ENCODE data around the gene SLC4A1AP.

Gene SLC4A1AP

DNA sequence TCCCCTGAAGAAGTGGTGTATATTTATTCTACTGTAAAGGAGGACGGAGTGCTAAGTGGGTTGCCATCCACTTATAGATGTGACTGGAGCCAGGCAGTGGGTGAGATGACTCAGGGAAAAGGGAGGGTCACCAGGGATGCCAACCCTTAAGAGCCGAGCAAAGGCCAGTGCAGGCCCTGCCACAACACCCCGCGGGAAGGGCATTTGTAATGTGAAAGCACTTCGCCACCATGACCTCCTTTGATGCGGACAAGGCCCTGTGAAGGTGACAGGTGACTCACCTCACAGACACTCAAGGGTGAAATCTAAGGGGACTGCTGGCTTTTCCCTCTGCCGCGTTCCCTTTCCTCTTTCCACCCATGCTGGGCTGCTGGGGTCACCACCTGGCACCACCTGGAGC lies 57.6 kb downstream of the SLC4A1AP start:
- DNase-seq: no peak

DNA sequence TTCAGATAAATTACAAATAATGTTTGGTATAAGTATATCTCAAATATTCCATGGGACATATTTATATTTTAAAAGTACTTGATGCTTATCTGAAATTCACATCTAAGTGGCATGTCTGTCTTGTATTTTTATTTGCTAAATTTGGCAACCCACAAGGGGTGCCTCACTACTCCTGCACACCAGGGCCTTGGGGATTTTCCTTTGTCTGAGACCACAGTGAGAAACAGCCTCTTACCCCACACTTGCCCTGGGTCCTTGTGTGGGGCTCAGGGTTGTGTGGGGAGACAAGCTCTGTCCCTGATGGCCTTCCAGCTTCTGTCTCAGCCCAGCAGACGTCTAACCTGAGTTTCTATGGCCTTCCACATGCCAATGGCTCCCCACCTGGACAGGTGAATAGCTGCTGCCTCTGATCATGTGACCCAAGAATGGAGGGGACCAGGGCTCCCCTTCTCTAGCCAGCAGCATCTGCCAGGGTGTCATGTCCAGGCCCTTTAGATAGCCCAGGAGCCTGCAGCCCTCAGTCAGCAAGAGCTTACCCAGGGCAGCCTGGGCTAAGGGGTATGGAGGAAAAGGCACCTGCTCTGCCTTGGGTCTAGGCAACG lies 58.3 kb downstream of the SLC4A1AP start:
- no peak for DNase-seq

DNA sequence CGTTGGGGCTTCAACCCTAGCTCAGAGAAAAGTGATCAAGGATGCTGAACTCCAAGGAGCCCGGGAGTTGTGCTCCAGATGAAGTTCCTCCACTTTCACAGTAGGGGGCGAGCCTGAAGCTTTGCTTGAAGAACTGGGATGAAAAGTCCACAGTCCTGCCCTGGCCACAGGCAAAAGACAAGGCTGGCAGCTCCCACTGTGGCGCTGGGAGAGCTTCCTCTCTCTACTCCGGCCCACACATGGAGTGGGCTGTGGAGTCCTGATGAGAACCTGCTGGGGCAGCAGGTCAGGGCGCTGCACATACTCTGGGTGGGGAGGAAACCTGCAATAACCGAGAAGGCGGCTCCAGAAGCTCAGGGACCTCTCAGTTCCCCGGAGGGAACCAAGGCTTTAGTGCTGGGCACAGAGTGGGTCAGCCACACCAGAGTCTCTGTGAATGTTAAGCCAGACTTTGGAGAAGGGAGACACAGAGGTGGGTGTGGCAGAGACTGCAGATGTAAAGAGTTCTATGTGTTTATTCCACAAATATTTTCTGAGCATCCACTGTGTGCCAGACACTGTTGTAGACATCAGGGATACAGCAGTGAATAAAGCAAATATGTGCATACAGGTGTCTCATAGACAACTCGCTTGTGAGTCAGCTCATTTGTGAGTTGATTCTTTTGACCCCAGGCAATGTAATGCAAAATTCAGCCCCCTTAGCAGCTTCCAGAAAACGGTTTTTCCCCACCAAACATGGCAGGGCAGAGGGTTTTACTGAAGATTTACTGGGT lies 59.9 kb downstream of the SLC4A1AP start:
- peak; percentile 58 for DNase-seq

DNA sequence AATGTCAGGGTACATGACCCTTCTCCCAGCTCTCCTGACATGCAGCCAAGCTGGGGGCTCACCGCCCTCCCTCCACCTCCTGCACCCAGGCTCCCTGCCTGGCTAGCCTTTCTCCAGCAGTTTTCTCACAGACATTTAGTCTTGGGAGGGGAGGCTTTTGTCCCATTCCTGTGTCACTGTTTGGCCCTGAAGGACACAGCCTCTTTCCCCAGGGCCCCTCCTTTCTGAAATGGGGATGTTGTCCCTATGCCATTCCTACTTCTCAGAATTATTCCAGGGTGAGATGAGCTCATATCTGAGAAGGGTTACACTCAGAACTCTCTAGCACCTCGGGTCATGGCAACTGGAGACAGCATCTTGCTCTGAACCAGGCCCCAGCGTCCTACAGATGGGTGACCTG lies 60.5 kb downstream of the SLC4A1AP start:
- no peak for DNase-seq

DNA sequence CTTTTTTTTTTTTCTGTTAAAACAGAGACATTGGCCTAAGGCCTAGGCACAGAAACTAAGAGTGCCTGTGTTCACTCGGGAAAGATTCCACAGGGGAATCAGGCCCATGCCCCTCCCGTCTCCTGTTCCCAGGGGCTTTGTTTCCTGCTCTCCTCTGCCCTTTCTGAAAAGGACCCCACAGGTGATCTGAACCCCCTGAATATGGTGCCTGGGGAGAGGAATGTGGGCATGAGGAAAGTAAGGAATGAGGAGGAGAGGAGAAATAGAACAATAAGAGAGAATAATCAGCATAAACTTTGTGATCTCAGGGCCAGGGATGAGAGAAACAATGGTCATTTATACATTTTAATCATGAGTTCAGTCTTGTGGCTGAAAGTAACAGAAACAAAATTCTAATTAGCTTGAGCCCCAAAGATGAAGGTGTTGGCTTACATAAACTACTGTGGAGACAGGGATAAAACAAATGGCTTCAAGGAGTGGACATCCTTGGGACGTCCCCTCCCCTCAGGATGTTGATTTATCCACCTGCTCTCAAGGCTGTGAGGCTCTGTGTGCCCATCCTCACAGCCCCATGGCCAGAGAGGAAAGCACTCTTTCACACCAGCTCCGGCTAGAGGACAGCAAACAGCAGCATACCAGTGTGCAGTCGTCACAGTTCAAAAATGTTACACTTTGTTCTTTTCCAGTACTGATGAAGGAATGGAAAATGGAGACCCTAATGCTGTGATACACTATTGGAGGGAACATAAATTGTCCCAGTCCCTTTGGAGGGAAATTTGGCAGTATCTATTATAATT lies 61.4 kb downstream of the SLC4A1AP start:
- no peak for DNase-seq

DNA sequence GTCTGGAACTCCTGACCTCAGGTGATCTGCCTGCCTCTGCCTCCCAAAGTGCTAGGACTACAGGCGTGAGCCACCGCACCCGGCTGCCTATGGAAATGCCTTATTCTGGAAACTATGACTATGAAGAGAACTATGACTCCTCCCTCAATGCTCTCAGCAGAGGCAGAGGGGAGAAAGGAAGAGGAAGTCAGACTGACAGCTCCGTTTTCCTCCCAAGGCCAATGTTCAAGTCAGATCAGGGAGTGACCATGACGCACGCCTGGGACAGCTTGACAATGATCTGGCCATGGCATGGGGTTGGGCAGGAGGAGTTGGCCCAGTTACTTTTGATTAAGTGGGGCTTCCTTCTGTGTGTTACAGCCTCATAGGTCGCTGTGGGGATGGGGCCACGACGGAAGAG lies 63.6 kb downstream of the SLC4A1AP start:
- DNase-seq: no peak

DNA sequence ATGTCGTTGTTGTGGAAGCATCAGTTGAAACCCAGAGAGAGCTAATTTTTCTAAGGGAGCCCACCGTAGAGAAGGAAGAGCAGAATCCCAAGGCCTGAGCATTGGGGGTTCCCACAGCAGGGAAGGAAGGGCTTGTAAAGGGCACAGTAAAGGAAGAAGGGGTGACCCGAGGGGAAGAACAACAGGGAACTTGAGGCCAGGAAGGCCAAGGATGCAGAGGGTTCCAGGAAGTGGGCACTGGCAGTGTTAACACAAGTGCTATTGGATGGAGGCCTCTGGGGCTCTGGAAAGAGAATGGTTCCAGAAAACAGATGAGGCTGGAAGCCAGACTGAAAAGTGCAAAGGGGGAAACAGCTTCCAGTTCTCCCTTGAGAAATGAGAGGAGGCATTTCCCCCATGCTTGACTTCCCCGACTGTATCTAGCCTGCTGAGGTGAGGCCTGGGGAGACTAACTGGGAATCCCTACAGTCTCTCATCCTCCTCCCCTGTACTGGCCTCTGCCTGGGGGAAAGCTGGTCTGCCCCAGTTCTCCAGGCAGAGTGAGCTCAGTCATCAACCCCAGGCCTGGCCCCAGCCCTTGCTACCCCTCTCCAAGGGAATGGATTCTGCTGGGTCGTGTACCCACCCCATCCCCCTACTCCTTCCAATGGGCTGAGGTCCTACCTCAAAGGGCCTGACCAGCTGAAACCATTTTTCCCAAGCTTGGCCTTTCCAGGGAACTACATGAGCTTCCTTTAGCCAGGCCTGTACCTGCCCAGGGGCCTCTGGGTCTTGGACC lies 64.6 kb downstream of the SLC4A1AP start:
- DNase-seq: no peak

DNA sequence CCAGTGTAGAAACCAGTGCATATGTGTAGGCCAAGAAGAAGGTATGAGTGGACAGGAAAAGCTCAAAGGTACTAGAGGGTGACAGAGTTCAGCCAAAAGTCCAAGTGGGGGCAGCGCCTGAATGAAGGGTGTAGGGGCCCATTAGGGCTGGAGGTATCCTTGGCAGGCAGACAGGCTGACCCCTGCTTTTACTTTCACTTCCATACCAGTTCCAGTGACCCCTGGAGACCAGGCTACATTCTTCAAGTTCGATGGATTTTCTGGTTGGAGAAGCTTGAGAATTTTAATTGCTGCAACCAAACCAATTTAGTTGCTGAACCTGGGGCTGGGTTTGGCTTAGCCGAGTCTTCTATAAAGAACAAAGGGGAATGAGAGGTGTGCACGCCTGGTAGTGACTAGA lies 65.5 kb downstream of the SLC4A1AP start:
- no peak for DNase-seq

DNA sequence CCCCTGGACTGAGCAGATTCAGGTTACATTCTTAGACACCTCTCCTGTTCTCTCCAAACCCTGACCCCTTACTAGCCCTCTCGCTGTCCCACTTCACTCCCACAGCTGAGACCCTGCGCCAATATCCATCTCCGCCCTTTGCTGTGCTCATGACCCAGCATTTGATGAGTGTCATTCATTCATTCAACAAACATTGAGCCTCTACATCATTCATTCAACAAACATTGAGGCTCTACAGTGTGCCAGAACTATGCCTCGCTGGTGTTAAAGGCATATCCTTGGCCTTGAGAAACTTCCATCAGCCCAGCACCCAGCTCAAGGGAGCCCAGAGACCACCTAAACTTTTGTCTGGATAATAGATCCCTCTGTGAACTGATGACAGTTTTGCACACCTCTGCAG lies 65.9 kb downstream of the SLC4A1AP start:
- no peak for DNase-seq

DNA sequence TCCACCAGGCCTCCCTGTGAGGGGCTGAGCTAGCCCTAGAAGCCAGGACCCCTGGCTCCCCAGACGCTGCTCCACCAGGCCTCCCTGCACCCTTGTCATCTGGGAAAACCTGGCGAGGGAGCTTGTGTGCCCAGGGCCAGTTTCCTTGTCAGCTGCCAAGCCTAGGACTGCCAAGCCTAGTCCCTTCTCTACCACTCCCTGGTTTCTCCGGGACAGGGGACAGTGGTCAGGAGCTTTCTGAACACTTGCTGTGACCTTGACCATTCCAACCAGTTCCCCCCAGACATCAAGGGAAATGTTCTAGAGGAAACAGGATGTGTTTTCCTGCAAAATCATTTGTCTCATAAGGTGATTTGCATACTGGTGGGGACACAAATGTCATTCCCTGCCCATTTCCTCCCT lies 66.6 kb downstream of the SLC4A1AP start:
- DNase-seq: no peak

DNA sequence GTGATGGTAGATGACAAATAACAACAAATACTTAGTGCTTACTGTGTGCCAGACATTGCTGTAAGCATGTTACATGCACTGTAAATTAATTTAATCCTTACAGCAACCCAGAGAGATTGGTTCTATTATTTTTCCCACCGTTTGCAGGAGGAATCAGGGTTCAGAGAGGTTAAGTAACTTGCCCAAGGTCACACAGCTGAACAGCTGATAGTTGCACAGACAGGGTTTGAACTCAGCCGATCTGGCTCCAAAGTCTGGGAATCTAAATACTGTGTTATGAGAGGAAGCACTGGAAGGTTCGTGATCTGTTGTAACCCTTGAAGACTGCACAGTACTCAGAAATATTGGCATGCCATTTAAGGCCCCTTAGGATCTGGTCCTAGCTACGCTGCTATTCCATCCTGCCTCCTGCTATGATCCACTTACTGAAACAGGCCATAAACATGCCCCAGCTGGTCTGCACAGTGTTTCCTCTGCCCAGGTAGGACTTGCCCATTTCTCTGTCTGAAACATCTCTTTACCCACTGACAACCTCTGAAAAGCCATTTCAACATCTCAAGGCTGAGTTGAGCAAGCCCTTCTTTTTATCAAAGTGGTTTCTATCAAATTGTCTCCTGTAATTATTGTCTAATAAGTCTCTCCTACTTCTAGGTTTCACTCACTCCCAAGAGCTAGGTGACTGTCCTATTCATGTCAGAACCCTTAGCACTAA lies 67.4 kb downstream of the SLC4A1AP start:
- DNase-seq: no peak

DNA sequence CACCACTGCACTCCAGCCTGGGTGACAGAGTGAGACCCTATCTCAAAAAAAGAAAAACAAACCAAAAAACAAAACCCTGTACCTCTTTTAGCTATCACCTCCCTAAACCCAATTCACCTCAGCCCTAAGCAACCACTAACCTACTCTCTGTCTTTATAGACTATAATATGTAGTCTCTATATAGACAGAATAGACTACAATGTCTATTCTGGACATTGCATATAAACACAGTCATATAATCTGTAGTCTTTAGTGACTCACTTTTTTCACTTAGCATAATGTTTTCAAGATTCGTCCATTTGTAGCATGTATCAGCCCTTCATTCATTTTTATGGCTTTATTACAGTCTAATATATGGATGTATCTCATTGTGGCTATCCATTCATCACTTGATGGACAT lies 70.6 kb downstream of the SLC4A1AP start:
- DNase-seq: no peak

DNA sequence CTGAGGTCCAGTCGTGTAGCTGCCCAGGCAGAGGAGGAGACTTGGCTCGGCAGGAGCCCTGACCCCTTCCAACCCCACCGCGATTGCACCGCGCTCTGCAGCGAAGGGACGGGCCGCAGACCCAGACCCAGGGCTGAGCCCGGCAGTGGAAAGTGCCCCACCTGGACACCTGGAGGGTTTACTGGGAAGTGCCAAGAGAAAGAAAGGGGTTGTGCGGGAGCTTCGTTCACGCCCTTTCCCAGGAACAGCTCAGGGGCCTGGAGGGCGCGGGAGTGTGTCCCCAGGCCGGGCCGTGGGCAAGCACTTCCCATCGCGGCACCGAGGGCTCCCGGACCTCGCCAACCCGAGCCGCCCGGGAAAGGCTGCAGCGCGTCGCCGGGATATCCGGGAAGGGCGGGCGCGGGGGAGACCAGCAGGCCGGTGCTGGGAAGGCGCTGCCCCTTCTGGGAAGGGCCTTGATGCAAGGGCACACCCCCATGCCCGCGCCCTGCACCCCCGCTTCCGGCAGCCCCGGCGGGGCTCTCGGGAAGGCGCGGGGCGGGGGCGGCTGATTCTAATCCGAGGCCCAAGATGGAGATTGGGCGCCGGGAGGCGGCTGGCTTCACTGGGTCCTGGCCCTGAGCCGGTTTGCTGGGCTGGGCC lies 71.7 kb downstream of the SLC4A1AP start:
- DNase-seq: peak; percentile 83

DNA sequence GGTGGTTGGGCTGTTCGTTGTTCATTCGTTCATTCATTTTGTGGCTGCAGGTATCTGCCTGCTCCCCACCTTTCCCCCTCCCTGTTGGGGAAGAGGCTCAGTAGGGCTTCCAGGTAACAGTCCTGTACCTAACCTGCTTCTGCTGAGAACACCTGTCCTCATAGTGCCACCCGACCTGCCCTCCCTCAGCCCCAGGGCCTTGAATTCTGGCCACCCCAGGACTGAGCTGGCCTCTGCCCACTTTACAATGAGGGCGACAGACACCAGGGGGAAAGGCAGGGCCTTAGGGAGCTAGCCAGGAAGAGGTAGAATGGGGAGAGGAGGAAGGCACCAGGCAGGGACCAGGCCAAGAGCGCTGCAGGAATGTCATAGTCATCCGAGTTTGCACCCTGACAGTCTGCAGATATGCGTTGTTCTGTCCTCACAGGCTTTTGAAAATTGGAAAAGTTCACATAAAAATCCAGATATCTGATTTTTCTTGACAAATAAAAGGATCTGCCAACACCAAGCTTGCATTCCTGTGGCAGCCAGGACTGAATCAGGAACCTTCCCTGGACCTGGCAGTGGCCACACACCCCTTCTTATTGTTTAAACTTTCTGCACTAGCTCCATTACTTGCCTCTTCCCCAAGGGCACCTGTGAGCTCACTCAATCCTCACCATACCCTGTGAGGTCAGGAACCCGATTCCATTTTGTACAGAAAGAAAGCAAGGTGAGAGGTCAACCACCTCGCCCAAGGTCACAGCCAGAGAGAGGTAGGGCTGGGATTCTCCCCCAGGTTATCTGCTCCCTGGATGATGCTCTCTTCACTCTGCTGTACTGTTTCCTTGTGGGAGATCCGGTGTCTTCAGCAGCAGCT lies 72.6 kb downstream of the SLC4A1AP start:
- DNase-seq: no peak

DNA sequence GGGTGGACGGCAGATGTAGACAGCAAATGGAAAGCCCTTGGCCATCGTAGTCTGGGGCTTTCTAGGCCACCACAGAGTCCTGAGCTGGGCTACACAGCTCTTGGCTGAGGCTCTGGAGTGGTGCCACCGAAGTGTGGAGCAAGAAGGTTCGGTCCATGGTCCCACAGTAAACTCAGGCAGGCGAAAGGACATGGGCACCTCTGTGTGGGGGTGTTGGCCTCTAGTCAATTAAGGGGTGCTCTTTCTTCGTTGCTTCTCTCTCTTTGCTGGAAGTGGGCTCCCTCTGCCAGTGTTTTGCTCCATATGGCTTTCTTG lies 73.2 kb downstream of the SLC4A1AP start:
- no peak for DNase-seq

DNA sequence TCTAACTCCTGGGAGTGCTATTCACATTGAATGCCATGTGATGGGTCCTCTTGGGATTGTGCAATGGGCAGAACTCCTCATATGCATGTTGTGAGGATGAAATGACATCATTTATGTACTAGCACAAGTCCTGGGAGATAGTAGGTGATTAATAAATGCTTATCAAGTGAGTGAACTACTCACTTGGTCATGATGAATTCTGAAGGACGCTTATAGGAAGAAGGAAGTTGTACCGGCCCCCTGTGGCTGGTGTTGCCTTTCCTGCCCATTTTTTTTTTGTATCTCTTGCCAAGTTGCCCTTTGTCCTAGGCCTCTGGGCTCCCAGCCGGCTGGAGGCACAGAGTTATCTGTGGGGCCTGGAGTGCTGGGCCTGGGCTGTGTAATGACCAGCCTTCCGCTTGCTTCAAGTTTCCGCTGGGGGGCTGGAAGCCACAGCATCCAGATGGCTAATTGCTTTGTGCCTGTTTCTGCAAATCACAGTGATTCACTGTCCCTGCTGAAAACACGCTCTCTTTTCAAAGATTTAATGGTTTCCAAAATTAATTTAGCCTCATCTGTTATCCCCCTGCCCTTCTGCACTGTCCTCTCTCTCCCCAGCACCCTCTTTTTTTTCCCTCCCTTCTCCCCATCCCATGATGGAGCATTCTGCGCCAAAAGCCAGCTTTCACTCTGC lies 74.1 kb downstream of the SLC4A1AP start:
- no peak for DNase-seq

DNA sequence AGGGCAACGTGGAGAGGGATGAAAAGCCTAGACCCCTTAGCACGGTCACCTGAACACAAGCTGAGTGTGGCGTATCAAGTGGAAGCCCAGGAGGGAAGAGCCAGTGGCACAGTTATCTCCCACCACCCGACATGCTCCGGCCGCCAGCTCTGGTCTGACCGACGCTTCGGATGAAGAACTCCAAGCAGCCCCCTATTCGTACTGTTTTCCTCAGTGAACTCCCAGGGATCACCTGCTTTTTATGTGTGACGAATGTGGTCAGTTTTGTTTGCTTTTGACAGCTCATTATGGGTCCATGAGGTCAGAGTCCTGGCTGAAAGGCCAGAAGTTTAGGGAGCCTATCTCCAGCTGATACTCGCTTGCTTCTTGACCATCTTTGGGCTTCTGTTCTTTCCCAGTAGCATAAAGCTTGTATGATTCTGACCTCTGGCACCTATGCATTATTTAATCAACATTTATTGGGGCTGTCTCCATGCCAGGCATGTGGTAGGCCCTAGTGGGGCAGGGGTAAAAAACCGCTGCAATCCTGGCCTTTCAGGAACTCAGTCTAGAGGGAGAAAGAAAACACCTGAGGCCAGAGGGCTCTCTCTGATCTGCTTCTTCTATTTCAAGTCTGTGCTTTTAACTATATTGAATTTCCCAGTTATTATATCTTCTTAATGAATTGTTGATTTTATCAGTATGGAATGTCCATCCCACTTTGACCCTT lies 74.8 kb downstream of the SLC4A1AP start:
- no peak for DNase-seq

DNA sequence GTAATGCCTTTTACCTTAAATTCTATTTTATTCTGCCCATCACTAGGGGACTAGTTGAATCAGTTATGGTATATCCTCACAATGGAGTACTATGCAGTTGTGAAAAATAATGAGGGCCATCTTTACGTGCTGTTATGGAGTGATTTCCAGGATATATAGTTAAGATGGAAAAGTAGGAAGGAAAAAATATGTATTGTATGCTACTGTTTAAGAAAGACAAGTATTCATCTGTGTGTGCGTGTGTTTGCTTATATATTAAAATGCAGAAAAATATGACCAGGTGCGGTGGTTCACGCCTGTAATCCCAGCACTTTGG lies 75.3 kb downstream of the SLC4A1AP start:
- no peak for DNase-seq

DNA sequence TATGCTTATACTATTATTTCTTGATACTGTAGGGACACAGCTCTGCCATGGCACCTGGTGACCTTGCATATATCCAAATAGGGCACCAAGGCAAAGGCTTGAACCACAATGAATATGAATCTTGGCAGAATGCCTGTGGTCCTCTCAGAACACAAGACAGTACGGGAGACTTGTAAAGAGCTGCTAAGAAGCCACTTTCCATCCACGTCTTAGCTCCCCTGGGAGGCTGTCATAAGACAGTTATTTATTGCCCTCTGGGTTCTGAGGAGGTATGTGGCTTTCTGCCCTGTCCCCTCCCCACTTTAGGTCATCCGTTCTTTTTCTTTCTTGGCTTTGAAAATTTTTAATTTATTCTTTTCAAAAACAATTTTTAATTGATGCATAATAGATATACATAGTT lies 78.0 kb downstream of the SLC4A1AP start:
- no peak for DNase-seq

DNA sequence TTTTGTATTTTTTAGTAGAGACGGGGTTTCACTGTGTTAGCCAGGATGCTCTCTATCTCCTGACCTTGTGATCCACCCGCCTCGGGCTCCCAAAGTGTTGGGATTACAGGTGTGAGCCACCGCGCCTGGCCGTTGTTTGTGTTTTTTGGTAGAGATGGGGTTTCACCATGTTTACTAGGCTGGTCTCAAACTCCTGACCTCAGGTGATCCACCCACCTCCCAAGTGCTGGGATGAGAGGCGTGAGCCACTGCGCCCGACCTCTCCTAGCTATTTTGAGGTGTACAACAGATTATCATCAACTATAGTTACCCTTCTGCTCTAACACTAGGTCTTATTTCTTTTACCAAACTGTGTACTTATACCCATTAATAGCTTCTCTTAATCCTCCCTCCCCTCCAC lies 78.9 kb downstream of the SLC4A1AP start:
- DNase-seq: no peak
